Suprapubic skin (tissue), 4 donors: ENCODE data around the gene PPP2R5B.

Experiments used
- EP300 ChIP-seq: sonication (generic); formaldehyde crosslinking; IDR thresholded peaks from one replicate; pipeline ENCODE4 v1.6.1; 2017; ENCODE audit warnings: antibody characterized with exemption
- POLR2AphosphoS5 ChIP-seq, 3 donors: sonication (generic); formaldehyde crosslinking; IDR thresholded peaks; one replicate each; pipeline ENCODE4 v1.6.1; 2017; ENCODE audit warnings: antibody characterized with exemption in 3 of 3
- TF ChIP-seq, protein P1 (sequence below), 2 donors: fragments of 200-600 bp in 1 of 2; fragments of 450-650 bp in 1 of 2; sonication (generic) in 1 of 2; IDR thresholded peaks; one replicate each; pipeline ENCODE4 v1.5.1; 2016 to 2019; ENCODE audit warnings: antibody characterized with exemption in 2 of 2, mild to moderate bottlenecking in 1 of 2, moderate library complexity in 1 of 2

DNA sequence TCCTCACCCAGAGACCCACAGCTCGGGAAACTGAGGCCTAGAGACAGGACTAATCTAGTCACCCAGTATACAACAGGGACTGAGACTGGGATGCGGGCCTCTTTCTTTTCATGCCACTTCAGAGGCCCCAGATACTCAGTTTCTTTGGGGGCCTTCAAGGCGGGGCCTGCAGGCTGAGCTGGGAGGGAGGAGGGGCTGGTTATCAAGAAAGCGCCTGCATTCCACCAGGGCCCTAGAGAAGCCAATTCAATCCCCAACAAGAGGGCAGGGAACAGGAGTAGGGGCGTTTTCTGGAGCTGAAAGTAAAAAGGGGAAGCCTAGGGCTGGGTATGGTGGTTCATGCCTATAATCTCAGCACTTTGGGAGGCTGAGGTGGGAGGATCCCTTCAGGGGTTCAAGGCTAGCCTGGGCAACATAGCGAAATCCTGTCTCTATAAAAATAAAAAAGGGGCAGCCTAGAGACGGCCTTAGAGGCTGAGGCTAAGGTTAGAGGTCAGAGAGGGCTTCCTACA, 9.1 kb upstream of the PPP2R5B start:
- TF ChIP-seq EP300 (no peak), POLR2AphosphoS5 (IDR thresholded peaks at IDR 0.05) (no peak)
- TF ChIP-seq, protein P1, sequence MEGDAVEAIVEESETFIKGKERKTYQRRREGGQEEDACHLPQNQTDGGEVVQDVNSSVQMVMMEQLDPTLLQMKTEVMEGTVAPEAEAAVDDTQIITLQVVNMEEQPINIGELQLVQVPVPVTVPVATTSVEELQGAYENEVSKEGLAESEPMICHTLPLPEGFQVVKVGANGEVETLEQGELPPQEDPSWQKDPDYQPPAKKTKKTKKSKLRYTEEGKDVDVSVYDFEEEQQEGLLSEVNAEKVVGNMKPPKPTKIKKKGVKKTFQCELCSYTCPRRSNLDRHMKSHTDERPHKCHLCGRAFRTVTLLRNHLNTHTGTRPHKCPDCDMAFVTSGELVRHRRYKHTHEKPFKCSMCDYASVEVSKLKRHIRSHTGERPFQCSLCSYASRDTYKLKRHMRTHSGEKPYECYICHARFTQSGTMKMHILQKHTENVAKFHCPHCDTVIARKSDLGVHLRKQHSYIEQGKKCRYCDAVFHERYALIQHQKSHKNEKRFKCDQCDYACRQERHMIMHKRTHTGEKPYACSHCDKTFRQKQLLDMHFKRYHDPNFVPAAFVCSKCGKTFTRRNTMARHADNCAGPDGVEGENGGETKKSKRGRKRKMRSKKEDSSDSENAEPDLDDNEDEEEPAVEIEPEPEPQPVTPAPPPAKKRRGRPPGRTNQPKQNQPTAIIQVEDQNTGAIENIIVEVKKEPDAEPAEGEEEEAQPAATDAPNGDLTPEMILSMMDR (IDR thresholded peaks at IDR 0.05), result no peak
